CD4-positive, alpha-beta T cell treated with Interleukin-17A for 4 hours (primary cell): Measurements from ENCODE around the gene IFI27.
"Not testable (repeated sequence)": the region's sequence is repeated elsewhere in the genome, so short reads cannot be mapped to it uniquely, and the experiment has no call there.

Experiments
- DNase-seq: peaks from one replicate; pipeline ENCODE4 v3.0.0-alpha.2; 2020; ENCODE audit warnings: mixed read lengths

Gene IFI27

GRCh38 chr14:94126800-94127199 lies 16.3 kb downstream of the IFI27 start:
- no peak for DNase-seq

GRCh38 chr14:94127330-94127729 lies 16.8 kb downstream of the IFI27 start:
- DNase-seq, result no peak

- DNase-seq, result no peak
These were observed 17.8 kb downstream of the IFI27 start for GRCh38 chr14:94128216-94128839.

GRCh38 chr14:94129111-94129757 lies 18.7 kb downstream of the IFI27 start, which contains the start of gene IFI27L2:
TSS of gene IFI27L2 (minus strand) at chr14:94129604. CDS start at chr14:94129564, 40 bp downstream.
- peak; percentile 85 for DNase-seq

GRCh38 chr14:94129758-94130414 lies 19.4 kb downstream of the IFI27 start:
- DNase-seq, result peak; percentile 67

GRCh38 chr14:94132285-94132887 lies 21.9 kb downstream of the IFI27 start:
- DNase-seq, result peak; percentile 77

GRCh38 chr14:94135476-94135875 lies 24.9 kb downstream of the IFI27 start:
- no peak for DNase-seq

GRCh38 chr14:94136575-94137331 lies 26.2 kb downstream of the IFI27 start:
- DNase-seq, result peak; percentile 88

- DNase-seq, result no peak
These were observed 27.7 kb downstream of the IFI27 start for GRCh38 chr14:94138251-94138650.

GRCh38 chr14:94139006-94139405 lies 28.5 kb downstream of the IFI27 start:
- DNase-seq, result no peak

- no peak for DNase-seq
These were observed 28.9 kb downstream of the IFI27 start for GRCh38 chr14:94139421-94139820.

- no peak for DNase-seq
These were observed 31.7 kb downstream of the IFI27 start for GRCh38 chr14:94142247-94142646.

- DNase-seq, result no peak
These were observed 32.3 kb downstream of the IFI27 start for GRCh38 chr14:94142836-94143235.

- DNase-seq, result no peak
These were observed 32.7 kb downstream of the IFI27 start for GRCh38 chr14:94143239-94143638.

GRCh38 chr14:94143711-94144110 lies 33.2 kb downstream of the IFI27 start:
- DNase-seq, result no peak

GRCh38 chr14:94144765-94145164 lies 34.2 kb downstream of the IFI27 start:
- DNase-seq, result no peak

- DNase-seq, result no peak
These were observed 35.5 kb downstream of the IFI27 start for GRCh38 chr14:94145902-94146527.

GRCh38 chr14:94152676-94153075 lies 42.1 kb downstream of the IFI27 start:
- DNase-seq, result no peak

- DNase-seq, result no peak
These were observed 43.3 kb downstream of the IFI27 start for GRCh38 chr14:94153750-94154342.

GRCh38 chr14:94156143-94156542 lies 45.6 kb downstream of the IFI27 start:
- DNase-seq, result not testable (repeated sequence)

GRCh38 chr14:94157197-94157596 lies 46.7 kb downstream of the IFI27 start:
- no peak for DNase-seq
